NT2/D1 (cell line): ENCODE measurements around the gene CCR2.
"Not testable (repeated sequence)": the region's sequence is repeated elsewhere in the genome, so short reads cannot be mapped to it uniquely, and the experiment has no call there.

ENCODE experiments used
- YY1 ChIP-seq: IDR thresholded peaks from 2 replicates; pipeline ENCODE4 v1.6.1; 2011; ENCODE audit not compliant: insufficient read length, insufficient read depth
- ZNF274 ChIP-seq: IDR thresholded peaks from 2 replicates; pipeline ENCODE4 v1.6.1; 2011; ENCODE audit warnings: mild to moderate bottlenecking, low read depth, low read length

DNA sequence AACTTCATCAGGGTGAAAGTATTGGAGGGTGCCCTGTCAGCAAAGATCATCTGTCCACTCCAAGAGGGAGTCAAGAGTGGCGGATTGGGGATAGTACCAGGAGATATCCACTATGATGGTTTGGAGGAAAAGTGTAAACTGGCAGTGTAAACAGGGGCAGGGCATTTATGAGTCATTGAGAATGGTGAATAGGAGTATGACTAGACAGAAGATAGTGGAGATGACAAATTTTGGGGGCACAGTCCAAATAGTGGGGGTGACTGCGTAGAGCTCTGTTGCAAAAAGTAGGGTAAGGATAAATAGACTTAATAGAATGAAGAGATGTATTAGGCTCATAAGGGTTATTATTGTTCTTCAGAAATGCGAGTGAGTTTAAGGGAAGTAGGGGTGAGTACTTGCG, 34.9 kb downstream of the CCR2 start:
- not testable (repeated sequence) for TF ChIP-seq ZNF274, YY1
